Activated CD4-positive, alpha-beta memory T cell treated with anti-CD3 and anti-CD28 coated beads, Interleukin-2, amount 10 ng/mL, durations not matched to agents 7 days and 5 days (primary cell): ENCODE measurements around the gene KRT23. TPM values are rescaled to one million over a fixed set of nuclear protein-coding genes. Genes with fewer than 3 reads are reported as not detected.

ENCODE experiments used
- CTCF ChIA-PET: fragments of 350-600 bp; sonication (Branson Sonifier 250); formaldehyde crosslinking; loops from one replicate; lab custom pipeline; 2021; ENCODE audit warnings: antibody characterized with exemption, inconsistent platforms; lab: Charles Lee
- POLR2A ChIA-PET: fragments of 350-600 bp; sonication (Branson Sonifier 250); formaldehyde crosslinking; loops from one replicate; lab custom pipeline; 2021; ENCODE audit warnings: antibody characterized with exemption; lab: Charles Lee
- DNase-seq: peaks from one replicate; pipeline ENCODE4 v3.0.0-alpha.2; 2020
- H3K27ac Mint-ChIP-seq: one replicate; pipeline ENCODE4 v1.8.0; 2021; ENCODE audit warnings: mild to moderate bottlenecking, mixed read lengths
- H3K27me3 Mint-ChIP-seq: one replicate; pipeline ENCODE4 v1.8.0; 2021; ENCODE audit warnings: mixed read lengths
- H3K36me3 Mint-ChIP-seq: one replicate; pipeline ENCODE4 v1.8.0; 2021; ENCODE audit warnings: low read depth, mixed read lengths
- H3K4me1 Mint-ChIP-seq: one replicate; pipeline ENCODE4 v1.8.0; 2021; ENCODE audit warnings: mixed read lengths
- H3K4me3 Mint-ChIP-seq: one replicate; pipeline ENCODE4 v1.8.0; 2021; ENCODE audit warnings: mild to moderate bottlenecking, mixed read lengths
- H3K9me3 Mint-ChIP-seq: one replicate; pipeline ENCODE4 v1.8.0; 2021; ENCODE audit warnings: mixed read lengths
- total RNA-seq, 2 experiments: library from RNA; stranded (reverse); gene quantifications; one replicate each; pipeline ENCODE4 v1.2.3, GENCODE V29; 2021

Gene KRT23
- total RNA-seq, 2 experiments from 2014 or later = not detected

DNA sequence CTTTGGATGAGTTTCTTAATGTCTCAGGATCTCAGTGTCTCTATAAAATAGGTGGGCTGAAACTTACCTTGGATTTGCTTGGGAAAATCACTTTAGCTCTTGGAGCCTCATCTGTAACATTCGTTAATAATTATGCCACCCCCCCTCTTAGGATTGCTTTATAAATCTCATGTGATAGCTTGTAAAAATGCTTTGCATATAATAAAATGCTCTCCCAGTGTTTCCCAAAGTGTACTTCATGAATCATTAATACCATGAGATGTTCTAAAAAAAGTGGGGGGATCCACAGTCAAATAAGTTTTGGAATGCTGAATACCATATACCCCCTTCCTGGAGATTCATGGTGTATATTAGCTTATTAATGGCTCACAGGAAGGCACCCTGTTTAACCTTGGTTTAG is 24.1 kb upstream of the KRT23 start:
- DNase-seq = no peak
- Mint-ChIP-seq H3K4me3 (no peak overlapping the region), H3K27me3 (no peaks in the 10 kb centered on the region), H3K36me3 (no peaks in the 10 kb centered on the region), H3K27ac (no peak overlapping the region), H3K9me3 (no peaks in the 10 kb centered on the region), H3K4me1 (no peaks in the 10 kb centered on the region)
- ChIA-PET POLR2A (no interaction called here), CTCF (interaction anchor here (0.8 kb wide), 1 partner anchor 37 kb away, joined by 3 read pairs; no protein-coding TSS in a partner anchor)

DNA sequence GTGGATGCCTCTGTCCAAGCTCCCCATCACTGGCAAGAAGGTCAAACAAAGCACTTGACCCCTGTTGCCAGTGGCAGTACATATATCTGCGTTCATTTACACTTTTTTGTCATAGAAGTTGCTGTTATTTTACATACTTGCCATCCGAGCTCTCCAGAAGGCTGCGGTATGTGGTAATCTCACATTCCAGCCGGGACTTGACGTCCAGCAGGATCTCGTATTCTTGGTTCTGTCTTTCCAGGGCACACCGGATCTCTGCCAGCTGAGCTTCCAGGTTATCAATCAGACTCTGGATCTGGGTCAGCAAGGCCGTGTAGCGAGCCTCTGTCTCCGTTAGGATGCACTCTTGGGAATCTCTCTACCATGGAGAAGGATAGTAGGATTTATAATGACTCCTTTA is 22.7 kb upstream of the KRT23 start:
- no peaks in the 10 kb centered on the region for H3K36me3 Mint-ChIP-seq
- no peaks in the 10 kb centered on the region for H3K27me3 Mint-ChIP-seq
- H3K27ac Mint-ChIP-seq = no peak overlapping the region
- no peaks in the 10 kb centered on the region for H3K4me1 Mint-ChIP-seq
- H3K4me3 Mint-ChIP-seq = no peak overlapping the region
- ChIA-PET POLR2A (no interaction called here), CTCF (no interaction called here)
- H3K9me3 Mint-ChIP-seq = no peaks in the 10 kb centered on the region
- DNase-seq = no peak

- no peaks in the 10 kb centered on the region for H3K4me1 Mint-ChIP-seq
- ChIA-PET CTCF (interaction anchor here (0.8 to 1.5 kb wide), 2 partner anchors 49 to 591 kb away, joined by 3 to 5 read pairs; no protein-coding TSS in a partner anchor), POLR2A (no interaction called here)
- H3K4me3 Mint-ChIP-seq = no peak overlapping the region
- peaks cover 7% of the 10 kb centered on the region for H3K27me3 Mint-ChIP-seq
- no peaks in the 10 kb centered on the region for H3K36me3 Mint-ChIP-seq
- H3K27ac Mint-ChIP-seq = no peak overlapping the region
- no peaks in the 10 kb centered on the region for H3K9me3 Mint-ChIP-seq
- DNase-seq = no peak
These were observed 20.9 kb upstream of the KRT23 start for GRCh38 chr17:40958086-40958953.

DNA sequence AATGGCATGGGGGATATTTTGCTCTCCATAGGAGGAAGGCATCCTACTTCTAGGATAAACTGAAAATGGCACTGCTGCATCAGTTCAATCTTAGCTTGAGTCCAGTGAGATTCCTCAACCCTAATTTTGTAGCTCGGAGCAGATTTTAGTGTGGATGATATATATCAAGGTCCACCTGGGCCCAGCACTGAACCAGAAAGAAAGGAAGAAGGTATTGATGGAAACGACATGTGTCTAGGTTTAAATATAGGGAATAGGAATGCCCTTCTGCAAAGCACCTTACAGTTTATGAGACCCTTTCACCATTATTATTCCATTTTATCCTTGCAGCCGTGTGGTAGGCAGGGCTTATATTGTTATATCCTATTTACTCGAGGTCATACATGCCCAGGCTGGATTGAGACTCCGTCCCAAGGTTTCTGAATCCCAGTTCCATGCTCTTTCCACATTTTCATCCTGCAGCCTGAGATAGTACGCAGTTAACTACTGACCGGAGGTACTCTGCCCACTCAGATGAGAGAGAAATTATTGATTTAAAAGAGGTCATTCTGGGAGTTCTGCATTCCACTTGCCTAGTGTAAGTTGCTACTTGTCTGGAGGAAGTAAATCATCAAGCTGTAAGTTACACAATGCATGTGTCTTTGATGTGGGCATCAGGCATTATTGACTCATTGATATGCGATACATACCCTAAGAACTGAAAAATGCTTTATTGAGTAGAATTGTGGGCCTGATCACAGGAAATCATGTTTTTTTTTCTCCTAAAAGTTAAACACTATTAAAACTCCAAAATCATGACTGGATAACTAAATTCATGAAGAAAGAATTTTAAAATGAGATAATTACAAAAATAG is 19.2 kb upstream of the KRT23 start:
- CTCF ChIA-PET = interaction anchor here (1.5 kb wide), 1 partner anchor 592 kb away, joined by 5 read pairs; no protein-coding TSS in a partner anchor
- Mint-ChIP-seq H3K27ac (no peak overlapping the region), H3K27me3 (peaks cover 16% of the 10 kb centered on the region), H3K36me3 (no peaks in the 10 kb centered on the region), H3K9me3 (no peaks in the 10 kb centered on the region), H3K4me1 (no peaks in the 10 kb centered on the region), H3K4me3 (no peak overlapping the region)
- POLR2A ChIA-PET = no interaction called here
- no peak for DNase-seq

- Mint-ChIP-seq H3K27me3 (peaks cover 29% of the 10 kb centered on the region), H3K27ac (no peak overlapping the region), H3K9me3 (no peaks in the 10 kb centered on the region), H3K4me1 (no peaks in the 10 kb centered on the region), H3K4me3 (no peak overlapping the region), H3K36me3 (no peaks in the 10 kb centered on the region)
- ChIA-PET POLR2A (no interaction called here), CTCF (no interaction called here)
- no peak for DNase-seq
These were observed 16.4 kb upstream of the KRT23 start for GRCh38 chr17:40953881-40954280.

GRCh38 chr17:40952661-40953060 is 15.2 kb upstream of the KRT23 start:
- no peak overlapping the region for H3K4me3 Mint-ChIP-seq
- no peaks in the 10 kb centered on the region for H3K9me3 Mint-ChIP-seq
- no peaks in the 10 kb centered on the region for H3K36me3 Mint-ChIP-seq
- DNase-seq = no peak
- ChIA-PET CTCF (no interaction called here), POLR2A (no interaction called here)
- peaks cover 40% of the 10 kb centered on the region for H3K27me3 Mint-ChIP-seq
- no peak overlapping the region for H3K27ac Mint-ChIP-seq
- no peaks in the 10 kb centered on the region for H3K4me1 Mint-ChIP-seq

DNA sequence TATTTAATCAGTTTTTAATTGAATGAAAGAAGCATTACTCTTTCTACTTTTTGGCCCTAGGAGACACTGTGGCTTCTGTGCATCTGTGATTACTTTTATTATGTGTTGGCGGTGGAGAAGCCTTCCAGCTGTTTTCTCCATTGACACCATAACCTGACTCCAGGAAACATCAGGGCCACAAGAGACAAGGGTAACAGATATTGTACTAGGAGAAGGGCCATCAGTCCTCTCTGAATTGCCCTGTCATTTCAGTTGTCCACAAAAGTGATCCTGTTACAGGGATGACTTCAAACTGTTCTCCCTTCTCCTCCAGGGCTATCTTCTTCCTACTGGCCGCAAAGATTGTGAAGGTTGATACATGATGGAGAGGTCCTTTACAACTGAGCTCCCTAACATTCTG is 14.7 kb upstream of the KRT23 start:
- POLR2A ChIA-PET = no interaction called here

GRCh38 chr17:40951011-40951622 is 13.7 kb upstream of the KRT23 start:
- H3K36me3 Mint-ChIP-seq = no peaks in the 10 kb centered on the region
- H3K4me1 Mint-ChIP-seq = no peaks in the 10 kb centered on the region
- H3K4me3 Mint-ChIP-seq = no peak overlapping the region
- POLR2A ChIA-PET = no interaction called here
- H3K27me3 Mint-ChIP-seq = peaks cover 50% of the 10 kb centered on the region
- CTCF ChIA-PET = interaction anchor here (1.1 kb wide), 1 partner anchor 12 kb away, joined by 3 read pairs; no protein-coding TSS in a partner anchor
- no peak for DNase-seq
- no peak overlapping the region for H3K27ac Mint-ChIP-seq
- no peaks in the 10 kb centered on the region for H3K9me3 Mint-ChIP-seq

More for the DNA sequence above, 14.7 kb upstream of the KRT23 start:
- H3K9me3 Mint-ChIP-seq = no peaks in the 10 kb centered on the region
- no peak overlapping the region for H3K4me3 Mint-ChIP-seq
- H3K27ac Mint-ChIP-seq = no peak overlapping the region
- no peaks in the 10 kb centered on the region for H3K4me1 Mint-ChIP-seq
- DNase-seq = no peak
- CTCF ChIA-PET = interaction anchor here (1.1 kb wide), 1 partner anchor 11 kb away, joined by 3 read pairs; no protein-coding TSS in a partner anchor
- H3K27me3 Mint-ChIP-seq = peaks cover 43% of the 10 kb centered on the region
- H3K36me3 Mint-ChIP-seq = no peaks in the 10 kb centered on the region

- H3K27ac Mint-ChIP-seq = no peak overlapping the region
- no peaks in the 10 kb centered on the region for H3K36me3 Mint-ChIP-seq
- H3K27me3 Mint-ChIP-seq = peaks cover 55% of the 10 kb centered on the region
- DNase-seq = no peak
- ChIA-PET CTCF (no interaction called here), POLR2A (no interaction called here)
- no peaks in the 10 kb centered on the region for H3K4me1 Mint-ChIP-seq
- no peak overlapping the region for H3K4me3 Mint-ChIP-seq
- no peaks in the 10 kb centered on the region for H3K9me3 Mint-ChIP-seq
These were observed 12.7 kb upstream of the KRT23 start for GRCh38 chr17:40950176-40950575.

DNA sequence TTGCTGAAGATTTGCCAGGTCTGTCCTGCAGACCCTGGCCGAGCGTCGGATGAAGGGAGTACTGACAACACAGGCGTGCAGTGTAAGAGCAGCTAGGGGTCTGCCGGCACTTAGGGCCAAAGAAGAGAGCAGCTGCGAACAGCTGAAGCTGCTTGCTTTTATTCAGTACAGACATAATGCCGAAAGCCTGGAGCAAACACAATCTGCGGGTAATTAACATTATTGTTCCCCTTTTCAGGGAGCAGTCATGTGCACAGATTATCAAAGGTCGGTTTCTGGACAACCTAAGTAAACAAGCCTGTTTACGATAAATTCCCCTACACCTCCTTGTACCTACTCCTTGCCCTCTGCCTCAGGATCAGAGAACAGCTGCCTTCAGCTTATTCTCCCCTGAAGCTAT is 12.0 kb upstream of the KRT23 start:
- no peaks in the 10 kb centered on the region for H3K36me3 Mint-ChIP-seq
- no peak overlapping the region for H3K27ac Mint-ChIP-seq
- no peaks in the 10 kb centered on the region for H3K9me3 Mint-ChIP-seq
- H3K4me3 Mint-ChIP-seq = no peak overlapping the region
- ChIA-PET POLR2A (no interaction called here), CTCF (no interaction called here)
- H3K4me1 Mint-ChIP-seq = no peaks in the 10 kb centered on the region
- no peak for DNase-seq
- peaks cover 58% of the 10 kb centered on the region for H3K27me3 Mint-ChIP-seq

GRCh38 chr17:40947929-40948328 is 10.5 kb upstream of the KRT23 start:
- Mint-ChIP-seq H3K9me3 (no peaks in the 10 kb centered on the region), H3K27ac (no peak overlapping the region), H3K36me3 (no peaks in the 10 kb centered on the region), H3K27me3 (peaks cover 59% of the 10 kb centered on the region), H3K4me1 (no peaks in the 10 kb centered on the region), H3K4me3 (no peak overlapping the region)
- DNase-seq = no peak
- ChIA-PET POLR2A (no interaction called here), CTCF (no interaction called here)

GRCh38 chr17:40945414-40945813 is 8.0 kb upstream of the KRT23 start:
- H3K36me3 Mint-ChIP-seq = no peaks in the 10 kb centered on the region
- H3K4me3 Mint-ChIP-seq = no peak overlapping the region
- POLR2A ChIA-PET = no interaction called here
- peaks cover 56% of the 10 kb centered on the region for H3K27me3 Mint-ChIP-seq
- H3K9me3 Mint-ChIP-seq = no peaks in the 10 kb centered on the region
- DNase-seq = no peak
- no peak overlapping the region for H3K27ac Mint-ChIP-seq
- H3K4me1 Mint-ChIP-seq = no peaks in the 10 kb centered on the region
- CTCF ChIA-PET = no interaction called here

DNA sequence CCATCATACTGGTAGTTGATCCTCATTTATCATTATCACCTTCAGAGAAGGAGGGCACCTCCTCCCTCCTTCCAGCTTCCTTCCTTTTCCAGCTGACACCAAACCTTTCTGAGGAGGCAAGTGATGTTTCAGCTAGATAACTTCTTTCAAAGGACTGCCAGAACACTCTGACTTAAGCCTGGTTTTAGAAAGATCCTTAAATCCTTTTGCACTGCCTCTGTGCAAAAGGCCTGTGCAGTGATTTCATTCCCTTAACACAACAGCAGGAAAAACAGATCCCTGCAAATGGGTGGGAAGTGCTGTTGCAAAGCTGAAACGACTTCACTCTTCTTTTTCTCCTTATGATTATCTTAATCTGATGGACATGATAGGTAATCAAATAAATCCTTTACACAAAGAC is 7.1 kb upstream of the KRT23 start:
- Mint-ChIP-seq H3K27me3 (peaks cover 51% of the 10 kb centered on the region), H3K36me3 (no peaks in the 10 kb centered on the region), H3K9me3 (no peaks in the 10 kb centered on the region), H3K27ac (no peak overlapping the region), H3K4me3 (no peak overlapping the region), H3K4me1 (no peaks in the 10 kb centered on the region)
- DNase-seq = no peak
- POLR2A ChIA-PET = no interaction called here
- CTCF ChIA-PET = interaction anchor here (1.1 to 1.4 kb wide), 2 partner anchors 11 to 29 kb away, joined by 3 read pairs; no protein-coding TSS in a partner anchor
